ENCODE measurements around the gene TPM3. TPM values are rescaled to one million over a fixed set of nuclear protein-coding genes. Genes with fewer than 3 reads are reported as not detected.

TPM3 gene
- polyA plus RNA-seq, 1 donor = 303 TPM

- Histone ChIP-seq H3K4me3 (ENCODE audit: low read length) (no peak overlapping the region), H3K4me1 (ENCODE audit: control insufficient read depth, insufficient read depth, low read length) (peaks cover 12% of the 10 kb centered on the region)
- DNase-seq = no peak
Measured at GRCh38 chr1:154223621-154224020, 31.7 kb upstream of the TPM3 start.

DNA sequence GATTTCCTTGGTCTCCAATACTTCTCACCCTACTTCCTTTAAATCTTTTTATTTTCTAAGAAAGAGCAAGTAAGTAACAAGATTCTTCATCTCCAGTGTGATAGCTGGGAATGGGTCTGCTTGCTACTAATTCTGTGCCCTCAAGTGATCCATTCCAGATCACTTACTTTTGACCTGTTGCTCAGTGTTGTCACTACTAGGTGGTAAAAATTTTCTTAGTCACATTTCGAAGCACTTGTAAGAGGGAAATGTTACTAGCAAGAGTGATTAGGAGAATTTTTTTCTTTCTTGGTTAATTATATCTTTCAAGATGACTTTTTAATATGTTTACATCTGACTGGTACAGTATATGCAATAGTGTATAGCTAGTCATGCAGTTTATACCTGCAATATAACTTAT is 31.0 kb upstream of the TPM3 start:
- Histone ChIP-seq H3K27ac (ENCODE audit: low read length) (no peak overlapping the region), H3K9me3 (ENCODE audit: control insufficient read depth, low read depth, low read length) (no peaks in the 10 kb centered on the region), H3K27me3 (ENCODE audit: control insufficient read depth, insufficient read depth, low read length) (no peaks in the 10 kb centered on the region), H3K4me1 (ENCODE audit: control insufficient read depth, insufficient read depth, low read length) (peaks cover 15% of the 10 kb centered on the region), H3K36me3 (ENCODE audit: control insufficient read depth, insufficient read depth, low read length) (peaks cover 33% of the 10 kb centered on the region), H3K4me3 (ENCODE audit: low read length) (no peak overlapping the region)
- 71% methylated on average over 1 of the region's 1 CpG for WGBS (ENCODE audit: insufficient coverage, low lambda C conversion rate)
- peak in 1 of 2 donors; percentile 16 for DNase-seq

More at GRCh38 chr1:154223621-154224020, 31.7 kb upstream of the TPM3 start:
- Histone ChIP-seq H3K27me3 (ENCODE audit: control insufficient read depth, insufficient read depth, low read length) (no peaks in the 10 kb centered on the region), H3K27ac (ENCODE audit: low read length) (no peak overlapping the region), H3K36me3 (ENCODE audit: control insufficient read depth, insufficient read depth, low read length) (peaks cover 31% of the 10 kb centered on the region), H3K9me3 (ENCODE audit: control insufficient read depth, low read depth, low read length) (no peaks in the 10 kb centered on the region)
- WGBS (ENCODE audit: insufficient coverage, low lambda C conversion rate) = no CpG with 5 or more reads among the region's 2 CpGs

DNA sequence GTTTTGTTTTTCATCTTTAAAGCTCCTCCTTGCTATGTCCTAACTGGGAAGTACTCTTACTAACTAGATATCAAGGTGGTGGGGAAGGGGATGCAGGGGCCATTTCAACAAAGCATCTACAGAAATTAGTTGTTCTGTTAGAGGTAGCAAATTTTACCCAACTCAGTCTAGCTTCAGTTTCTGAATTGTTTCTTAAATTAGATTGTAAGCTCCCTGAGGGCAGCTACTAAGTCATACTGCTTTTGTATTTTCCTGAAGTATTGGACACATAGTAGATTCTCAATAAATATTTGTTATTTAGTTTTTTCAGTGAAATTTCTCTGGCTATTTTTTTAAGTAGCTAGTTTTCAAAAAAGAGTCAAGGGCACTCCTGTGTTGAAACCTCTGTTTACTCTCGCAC is 30.6 kb upstream of the TPM3 start:
- WGBS (ENCODE audit: insufficient coverage, low lambda C conversion rate) = no CpG with 5 or more reads among the region's 1 CpG
- no peak overlapping the region for H3K4me3 ChIP-seq (ENCODE audit: low read length)
- H3K27ac ChIP-seq (ENCODE audit: low read length) = no peak overlapping the region
- no peak for DNase-seq
- H3K27me3 ChIP-seq (ENCODE audit: control insufficient read depth, insufficient read depth, low read length) = no peaks in the 10 kb centered on the region
- peaks cover 15% of the 10 kb centered on the region for H3K4me1 ChIP-seq (ENCODE audit: control insufficient read depth, insufficient read depth, low read length)
- H3K9me3 ChIP-seq (ENCODE audit: control insufficient read depth, low read depth, low read length) = no peaks in the 10 kb centered on the region
- H3K36me3 ChIP-seq (ENCODE audit: control insufficient read depth, insufficient read depth, low read length) = peaks cover 33% of the 10 kb centered on the region

- peak overlapping the region; percentile 91 for H3K27ac ChIP-seq (ENCODE audit: low read length)
- peaks cover 31% of the 10 kb centered on the region for H3K36me3 ChIP-seq (ENCODE audit: control insufficient read depth, insufficient read depth, low read length)
- no CpG with 5 or more reads among the region's 28 CpGs for WGBS (ENCODE audit: insufficient coverage, low lambda C conversion rate)
- H3K4me1 ChIP-seq (ENCODE audit: control insufficient read depth, insufficient read depth, low read length) = peaks cover 15% of the 10 kb centered on the region
- H3K4me3 ChIP-seq (ENCODE audit: low read length) = peak overlapping the region; percentile 95
- H3K9me3 ChIP-seq (ENCODE audit: control insufficient read depth, low read depth, low read length) = no peaks in the 10 kb centered on the region
- no peaks in the 10 kb centered on the region for H3K27me3 ChIP-seq (ENCODE audit: control insufficient read depth, insufficient read depth, low read length)
- DNase-seq = peak; percentile 28 to 63
Measured at GRCh38 chr1:154221278-154222001, 29.5 kb upstream of the TPM3 start.

GRCh38 chr1:154220970-154221277 is 29.0 kb upstream of the TPM3 start:
- WGBS (ENCODE audit: insufficient coverage, low lambda C conversion rate) = no CpG with 5 or more reads among the region's 33 CpGs
- DNase-seq = no peak
- Histone ChIP-seq H3K27ac (ENCODE audit: low read length) (peak overlapping the region; percentile 91), H3K4me3 (ENCODE audit: low read length) (peak overlapping the region; percentile 95), H3K9me3 (ENCODE audit: control insufficient read depth, low read depth, low read length) (no peaks in the 10 kb centered on the region), H3K36me3 (ENCODE audit: control insufficient read depth, insufficient read depth, low read length) (peaks cover 28% of the 10 kb centered on the region), H3K4me1 (ENCODE audit: control insufficient read depth, insufficient read depth, low read length) (peaks cover 15% of the 10 kb centered on the region), H3K27me3 (ENCODE audit: control insufficient read depth, insufficient read depth, low read length) (no peaks in the 10 kb centered on the region)

GRCh38 chr1:154220071-154220969 is 28.4 kb upstream of the TPM3 start, which contains the start of gene UBAP2L:
UBAP2L (plus strand) TSS chr1:154220955; CDS start chr1:154225124, 4,169 bp downstream.
- no peaks in the 10 kb centered on the region for H3K27me3 ChIP-seq (ENCODE audit: control insufficient read depth, insufficient read depth, low read length)
- peaks cover 22% of the 10 kb centered on the region for H3K36me3 ChIP-seq (ENCODE audit: control insufficient read depth, insufficient read depth, low read length)
- peak within 1 kb of the TSS; percentile 93 for H3K27ac ChIP-seq (ENCODE audit: low read length)
- DNase-seq = peak; percentile 100
- WGBS (ENCODE audit: insufficient coverage, low lambda C conversion rate) = no CpG with 5 or more reads among the region's 73 CpGs
- H3K9me3 ChIP-seq (ENCODE audit: control insufficient read depth, low read depth, low read length) = no peaks in the 10 kb centered on the region
- peak within 1 kb of the TSS; percentile 95 for H3K4me3 ChIP-seq (ENCODE audit: low read length)
- peaks cover 15% of the 10 kb centered on the region for H3K4me1 ChIP-seq (ENCODE audit: control insufficient read depth, insufficient read depth, low read length)

DNA sequence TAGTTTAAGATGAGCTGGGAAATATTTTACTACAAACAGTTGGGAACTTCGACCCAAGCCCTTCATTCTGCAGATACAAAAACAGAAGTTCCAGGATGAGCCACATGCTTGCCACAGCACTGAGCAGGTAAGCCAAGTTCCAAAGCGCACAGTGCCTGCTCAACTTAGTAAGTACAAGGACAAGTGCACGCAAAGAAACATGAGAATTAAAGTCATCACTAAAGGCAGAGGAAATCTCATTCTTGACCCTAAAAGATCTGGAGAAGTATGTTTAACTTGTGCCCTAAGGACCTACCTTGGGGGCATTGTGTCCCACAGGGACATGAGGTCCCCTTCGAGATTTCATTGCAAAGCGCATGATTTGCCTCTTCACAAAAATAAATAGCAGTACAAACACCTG is 27.6 kb upstream of the TPM3 start:
- Histone ChIP-seq H3K4me1 (ENCODE audit: control insufficient read depth, insufficient read depth, low read length) (peaks cover 15% of the 10 kb centered on the region), H3K36me3 (ENCODE audit: control insufficient read depth, insufficient read depth, low read length) (peaks cover 20% of the 10 kb centered on the region), H3K27ac (ENCODE audit: low read length) (peak overlapping the region; percentile 93), H3K4me3 (ENCODE audit: low read length) (peak overlapping the region; percentile 67), H3K9me3 (ENCODE audit: control insufficient read depth, low read depth, low read length) (no peaks in the 10 kb centered on the region), H3K27me3 (ENCODE audit: control insufficient read depth, insufficient read depth, low read length) (no peaks in the 10 kb centered on the region)
- DNase-seq = peak in 1 of 2 donors; percentile 51
- no CpG with 5 or more reads among the region's 5 CpGs for WGBS (ENCODE audit: insufficient coverage, low lambda C conversion rate)

DNA sequence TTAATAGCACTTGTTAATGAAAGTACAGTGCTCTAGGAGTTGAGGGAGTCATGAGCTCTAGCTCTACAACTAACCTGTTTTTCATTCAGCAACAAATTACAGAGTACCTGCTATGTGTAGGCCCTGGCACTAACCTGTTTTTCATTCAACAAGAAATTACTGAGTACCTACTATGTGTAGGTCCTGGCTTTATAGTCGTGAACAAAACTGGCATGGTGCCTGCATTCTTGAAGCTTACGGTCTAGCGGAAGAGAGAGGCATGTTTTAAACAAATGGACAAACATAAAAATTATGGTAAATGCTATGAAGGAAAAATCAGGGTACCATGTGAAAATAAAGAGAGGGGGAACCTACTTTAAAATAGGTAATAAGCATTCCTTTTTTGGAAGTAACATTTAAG is 26.6 kb upstream of the TPM3 start:
- no peak for DNase-seq
- H3K27me3 ChIP-seq (ENCODE audit: control insufficient read depth, insufficient read depth, low read length) = no peaks in the 10 kb centered on the region
- no peak overlapping the region for H3K27ac ChIP-seq (ENCODE audit: low read length)
- no peaks in the 10 kb centered on the region for H3K9me3 ChIP-seq (ENCODE audit: control insufficient read depth, low read depth, low read length)
- peak overlapping the region; percentile 67 for H3K4me3 ChIP-seq (ENCODE audit: low read length)
- peaks cover 29% of the 10 kb centered on the region for H3K36me3 ChIP-seq (ENCODE audit: control insufficient read depth, insufficient read depth, low read length)
- 80% methylated on average over 2 of the region's 3 CpGs for WGBS (ENCODE audit: insufficient coverage, low lambda C conversion rate)
- peaks cover 12% of the 10 kb centered on the region for H3K4me1 ChIP-seq (ENCODE audit: control insufficient read depth, insufficient read depth, low read length)

DNA sequence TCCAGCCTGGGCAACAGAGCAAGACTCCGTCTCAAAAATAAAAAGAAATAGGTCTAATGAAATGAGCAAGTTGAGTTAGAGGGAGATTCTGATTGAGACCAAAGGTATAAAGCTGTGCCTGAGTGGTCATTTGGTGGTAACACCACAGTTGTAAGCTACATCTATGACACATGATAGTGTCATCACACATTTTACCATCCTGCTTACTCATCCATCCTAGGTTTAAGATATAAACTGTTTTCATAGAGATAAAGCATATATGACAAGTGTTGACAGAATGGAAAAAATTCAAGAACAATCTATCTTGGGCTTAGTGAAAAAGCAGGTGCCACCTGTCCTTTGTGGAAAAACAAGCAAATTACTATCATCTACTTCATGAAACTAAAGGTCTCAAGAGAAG is 21.4 kb upstream of the TPM3 start:
- H3K36me3 ChIP-seq (ENCODE audit: control insufficient read depth, insufficient read depth, low read length) = peaks cover 67% of the 10 kb centered on the region
- H3K9me3 ChIP-seq (ENCODE audit: control insufficient read depth, low read depth, low read length) = no peaks in the 10 kb centered on the region
- DNase-seq = no peak
- no peaks in the 10 kb centered on the region for H3K4me1 ChIP-seq (ENCODE audit: control insufficient read depth, insufficient read depth, low read length)
- no CpG with 5 or more reads among the region's 1 CpG for WGBS (ENCODE audit: insufficient coverage, low lambda C conversion rate)
- H3K27ac ChIP-seq (ENCODE audit: low read length) = no peak overlapping the region
- no peaks in the 10 kb centered on the region for H3K27me3 ChIP-seq (ENCODE audit: control insufficient read depth, insufficient read depth, low read length)
- no peak overlapping the region for H3K4me3 ChIP-seq (ENCODE audit: low read length)

- Histone ChIP-seq H3K36me3 (ENCODE audit: control insufficient read depth, insufficient read depth, low read length) (peaks cover 66% of the 10 kb centered on the region), H3K4me1 (ENCODE audit: control insufficient read depth, insufficient read depth, low read length) (no peaks in the 10 kb centered on the region), H3K27ac (ENCODE audit: low read length) (no peak overlapping the region), H3K27me3 (ENCODE audit: control insufficient read depth, insufficient read depth, low read length) (no peaks in the 10 kb centered on the region), H3K9me3 (ENCODE audit: control insufficient read depth, low read depth, low read length) (no peaks in the 10 kb centered on the region), H3K4me3 (ENCODE audit: low read length) (no peak overlapping the region)
- WGBS (ENCODE audit: insufficient coverage, low lambda C conversion rate) = no CpG with 5 or more reads among the region's 10 CpGs
- no peak for DNase-seq
Measured at GRCh38 chr1:154212083-154212482, 20.2 kb upstream of the TPM3 start.

Measured in large intestine (tissue), 3 donors.